Immature natural killer cell (primary cell): ENCODE measurements around the gene ATG7. TPM values are rescaled to one million over a fixed set of nuclear protein-coding genes. Genes with fewer than 3 reads are reported as not detected.
"Not testable (repeated sequence)": the region's sequence is repeated elsewhere in the genome, so short reads cannot be mapped to it uniquely, and the experiment has no call there.

Experiments
- DNase-seq, 3 donors: peaks; one replicate each; pipeline ENCODE4 v3.0.0; 2022; ENCODE audit warnings: mixed read lengths in 1 of 3
- H3K27ac Mint-ChIP-seq, 6 donors: one replicate each; pipeline ENCODE4 v1.8.0; 2020; ENCODE audit warnings: mixed read lengths in 6 of 6, mild to moderate bottlenecking in 5 of 6, inconsistent platforms in 4 of 6, moderate library complexity in 3 of 6
- H3K27me3 Mint-ChIP-seq, 3 donors: one replicate each; pipeline ENCODE4 v1.8.0; 2020 to 2021; ENCODE audit warnings: low read depth in 3 of 3, mild to moderate bottlenecking in 3 of 3, mixed read lengths in 3 of 3, moderate library complexity in 3 of 3, inconsistent platforms in 1 of 3
- H3K36me3 Mint-ChIP-seq, 3 donors: one replicate each; pipeline ENCODE4 v1.8.0; 2020; ENCODE audit warnings: mixed read lengths in 3 of 3, inconsistent platforms in 2 of 3, mild to moderate bottlenecking in 2 of 3
- H3K4me1 Mint-ChIP-seq, 2 donors: one replicate each; pipeline ENCODE4 v1.8.0; 2020; ENCODE audit warnings: inconsistent platforms in 2 of 2, mild to moderate bottlenecking in 2 of 2, mixed read lengths in 2 of 2, moderate library complexity in 1 of 2
- H3K4me3 Mint-ChIP-seq, 5 donors: one replicate each; pipeline ENCODE4 v1.8.0; 2020; ENCODE audit warnings: mild to moderate bottlenecking in 5 of 5, mixed read lengths in 5 of 5, inconsistent platforms in 3 of 5, moderate library complexity in 3 of 5
- H3K9me3 Mint-ChIP-seq, 6 donors: one replicate each; pipeline ENCODE4 v1.8.0; 2020; ENCODE audit warnings: mild to moderate bottlenecking in 6 of 6, mixed read lengths in 6 of 6, inconsistent platforms in 4 of 6, moderate library complexity in 3 of 6
- polyA plus RNA-seq, 3 donors: library from polyadenylated mRNA; unstranded; fragments of 300-500 nt; fragmentation: Illumina TruSeq; gene quantifications; one replicate each; pipeline ENCODE4 v1.2.3, GENCODE V29; 2021

Gene ATG7
- polyA plus RNA-seq, 3 donors from 2014 or later, result 12.9 to 22.1 (median 14.0) TPM

GRCh38 chr3:11393401-11393800, 121.2 kb downstream of the ATG7 start:
- Mint-ChIP-seq H3K27ac (no peak overlapping the region), H3K36me3 (peaks cover 0 to 17% (median 7%) of the 10 kb centered on the region in 3 donors), H3K9me3 (no peaks in the 10 kb centered on the region), H3K4me1 (peaks cover 30 to 38% of the 10 kb centered on the region in 2 donors), H3K27me3 (peaks cover 0 to 3% (median 0%) of the 10 kb centered on the region in 3 donors), H3K4me3 (no peak overlapping the region)
- DNase-seq, result no peak

GRCh38 chr3:11394392-11394791, 122.2 kb downstream of the ATG7 start:
- Mint-ChIP-seq H3K27ac (no peak overlapping the region), H3K9me3 (no peaks in the 10 kb centered on the region), H3K4me1 (peaks cover 30 to 38% of the 10 kb centered on the region in 2 donors), H3K27me3 (peaks cover 0 to 3% (median 0%) of the 10 kb centered on the region in 3 donors), H3K36me3 (peaks cover 0 to 17% (median 7%) of the 10 kb centered on the region in 3 donors), H3K4me3 (no peak overlapping the region)
- DNase-seq, result no peak

GRCh38 chr3:11400213-11400612, 128.0 kb downstream of the ATG7 start:
- H3K4me1 Mint-ChIP-seq, result peaks cover 0 to 5% of the 10 kb centered on the region in 2 donors
- peak overlapping the region in 1 of 6 donors; percentile 22 for H3K27ac Mint-ChIP-seq
- peaks cover 7 to 15% (median 10%) of the 10 kb centered on the region in 3 donors for H3K36me3 Mint-ChIP-seq
- no peak for DNase-seq
- H3K4me3 Mint-ChIP-seq, result no peak overlapping the region
- H3K27me3 Mint-ChIP-seq, result peaks cover 0 to 1% (median 0%) of the 10 kb centered on the region in 3 donors
- no peaks in the 10 kb centered on the region for H3K9me3 Mint-ChIP-seq

- Mint-ChIP-seq H3K4me1 (peaks cover 0 to 5% of the 10 kb centered on the region in 2 donors), H3K27ac (peak overlapping the region in 3 of 6 donors; percentile 15 to 45 (median 43)), H3K27me3 (peaks cover 0 to 3% (median 0%) of the 10 kb centered on the region in 3 donors), H3K36me3 (peaks cover 10 to 24% (median 12%) of the 10 kb centered on the region in 3 donors), H3K4me3 (no peak overlapping the region), H3K9me3 (no peaks in the 10 kb centered on the region)
- no peak for DNase-seq
Measured at GRCh38 chr3:11401434-11401833, 129.2 kb downstream of the ATG7 start.

- Mint-ChIP-seq H3K4me1 (peaks cover 0 to 5% of the 10 kb centered on the region in 2 donors), H3K9me3 (peaks cover 1 to 13% (median 6%) of the 10 kb centered on the region in 6 donors), H3K27ac (no peak overlapping the region), H3K36me3 (peaks cover 33 to 53% (median 38%) of the 10 kb centered on the region in 3 donors), H3K4me3 (no peak overlapping the region), H3K27me3 (peaks cover 0 to 3% (median 0%) of the 10 kb centered on the region in 3 donors)
- DNase-seq, result no peak
Measured at GRCh38 chr3:11405323-11405722, 133.1 kb downstream of the ATG7 start.

GRCh38 chr3:11407644-11408043, 135.4 kb downstream of the ATG7 start:
- Mint-ChIP-seq H3K9me3 (peaks cover 1 to 13% (median 7%) of the 10 kb centered on the region in 6 donors), H3K27me3 (peaks cover 0 to 2% (median 2%) of the 10 kb centered on the region in 3 donors), H3K36me3 (peaks cover 33 to 53% (median 38%) of the 10 kb centered on the region in 3 donors), H3K4me3 (no peak overlapping the region), H3K4me1 (peaks cover 0 to 6% of the 10 kb centered on the region in 2 donors), H3K27ac (no peak overlapping the region)
- DNase-seq, result no peak

GRCh38 chr3:11408324-11408859, 136.2 kb downstream of the ATG7 start:
- H3K27me3 Mint-ChIP-seq, DNase-seq, H3K27ac Mint-ChIP-seq, H3K4me1 Mint-ChIP-seq, H3K4me3 Mint-ChIP-seq: not testable (repeated sequence)
- peaks cover 28 to 49% (median 38%) of the 10 kb centered on the region in 3 donors for H3K36me3 Mint-ChIP-seq
- H3K9me3 Mint-ChIP-seq, result peaks cover 1 to 13% (median 7%) of the 10 kb centered on the region in 6 donors

- peaks cover 29 to 43% (median 36%) of the 10 kb centered on the region in 3 donors for H3K36me3 Mint-ChIP-seq
- H3K27ac Mint-ChIP-seq, result no peak overlapping the region
Measured at GRCh38 chr3:11410564-11410963, 138.4 kb downstream of the ATG7 start.

GRCh38 chr3:11411956-11412355, 139.8 kb downstream of the ATG7 start:
- Mint-ChIP-seq H3K4me3 (no peak overlapping the region), H3K36me3 (peaks cover 22 to 30% (median 29%) of the 10 kb centered on the region in 3 donors), H3K27me3 (peaks cover 0 to 2% (median 0%) of the 10 kb centered on the region in 3 donors), H3K9me3 (peaks cover 1 to 19% (median 8%) of the 10 kb centered on the region in 6 donors), H3K27ac (no peak overlapping the region), H3K4me1 (peaks cover 0 to 6% of the 10 kb centered on the region in 2 donors)
- DNase-seq, result no peak

More at GRCh38 chr3:11410564-11410963, 138.4 kb downstream of the ATG7 start:
- Mint-ChIP-seq H3K9me3 (peaks cover 1 to 19% (median 8%) of the 10 kb centered on the region in 6 donors), H3K4me3 (no peak overlapping the region), H3K4me1 (peaks cover 0 to 6% of the 10 kb centered on the region in 2 donors), H3K27me3 (peaks cover 0 to 2% (median 2%) of the 10 kb centered on the region in 3 donors)
- no peak for DNase-seq

GRCh38 chr3:11413071-11413470, 140.9 kb downstream of the ATG7 start:
- Mint-ChIP-seq H3K27me3 (peaks cover 0 to 2% (median 0%) of the 10 kb centered on the region in 3 donors), H3K27ac (no peak overlapping the region), H3K9me3 (peaks cover under 1 to 15% (median 6%) of the 10 kb centered on the region in 6 donors), H3K36me3 (peaks cover 18 to 25% (median 25%) of the 10 kb centered on the region in 3 donors), H3K4me1 (peaks cover 0 to 7% of the 10 kb centered on the region in 2 donors), H3K4me3 (no peak overlapping the region)
- no peak for DNase-seq

GRCh38 chr3:11415099-11415498, 142.9 kb downstream of the ATG7 start:
- Mint-ChIP-seq H3K4me3 (no peak overlapping the region), H3K4me1 (peaks cover 0 to 7% of the 10 kb centered on the region in 2 donors), H3K27me3 (peaks cover 0 to 2% (median 0%) of the 10 kb centered on the region in 3 donors), H3K9me3 (peaks cover 0 to 5% (median 2%) of the 10 kb centered on the region in 6 donors), H3K27ac (no peak overlapping the region), H3K36me3 (peaks cover 6% of the 10 kb centered on the region in 3 donors)
- no peak for DNase-seq

GRCh38 chr3:11420066-11420465, 147.9 kb downstream of the ATG7 start:
- no peaks in the 10 kb centered on the region for H3K36me3 Mint-ChIP-seq
- no peaks in the 10 kb centered on the region for H3K9me3 Mint-ChIP-seq
- no peaks in the 10 kb centered on the region for H3K27me3 Mint-ChIP-seq
- H3K27ac Mint-ChIP-seq, result no peak overlapping the region
- no peak for DNase-seq
- peaks cover 3 to 5% of the 10 kb centered on the region in 2 donors for H3K4me1 Mint-ChIP-seq
- H3K4me3 Mint-ChIP-seq, result no peak overlapping the region

- Mint-ChIP-seq H3K27me3 (no peaks in the 10 kb centered on the region), H3K4me1 (peaks cover 2 to 5% of the 10 kb centered on the region in 2 donors), H3K4me3 (no peak overlapping the region), H3K36me3 (peaks cover 8 to 13% (median 9%) of the 10 kb centered on the region in 3 donors), H3K27ac (no peak overlapping the region), H3K9me3 (no peaks in the 10 kb centered on the region)
- no peak for DNase-seq
Measured at GRCh38 chr3:11422291-11422690, 150.1 kb downstream of the ATG7 start.

GRCh38 chr3:11423868-11424267, 151.7 kb downstream of the ATG7 start:
- Mint-ChIP-seq H3K9me3 (no peaks in the 10 kb centered on the region), H3K36me3 (peaks cover 13 to 26% (median 17%) of the 10 kb centered on the region in 3 donors), H3K4me3 (no peak overlapping the region), H3K4me1 (peaks cover 2 to 5% of the 10 kb centered on the region in 2 donors), H3K27me3 (no peaks in the 10 kb centered on the region), H3K27ac (no peak overlapping the region)
- no peak for DNase-seq
